Activated CD4-positive, alpha-beta T cell treated with anti-CD3 and anti-CD28 coated beads for 36 hours (primary cell): ENCODE results near the gene EPHA3. TPM values are rescaled to one million over a fixed set of nuclear protein-coding genes. Genes with fewer than 3 reads are reported as not detected.

Experiments
- ATAC-seq: fragments of 200-7000 bp; cut with Tn5 transposase; one replicate; pipeline ENCODE4 v1.10.0; 2021; ENCODE audit warnings: mild to moderate bottlenecking, moderate library complexity
- CTCF ChIA-PET: fragments of 350-600 bp; sonication (Branson Sonifier 250); formaldehyde crosslinking; loops from one replicate; lab custom pipeline; 2021; ENCODE audit warnings: antibody characterized with exemption; lab: Charles Lee
- POLR2A ChIA-PET: fragments of 350-600 bp; sonication (Branson Sonifier 250); formaldehyde crosslinking; loops from one replicate; lab custom pipeline; 2021; ENCODE audit warnings: antibody characterized with exemption, inconsistent platforms; lab: Charles Lee
- DNase-seq: peaks from one replicate; pipeline ENCODE4 v3.0.0-alpha.2; 2020
- H3K27ac Mint-ChIP-seq: one replicate; pipeline ENCODE4 v1.8.0; 2021; ENCODE audit warnings: mixed read lengths
- H3K27me3 Mint-ChIP-seq: one replicate; pipeline ENCODE4 v1.8.0; 2021; ENCODE audit warnings: mixed read lengths
- H3K36me3 Mint-ChIP-seq: one replicate; pipeline ENCODE4 v1.8.0; 2021; ENCODE audit warnings: low read depth, mixed read lengths
- H3K4me1 Mint-ChIP-seq: one replicate; pipeline ENCODE4 v1.8.0; 2021; ENCODE audit warnings: mixed read lengths
- H3K4me3 Mint-ChIP-seq: one replicate; pipeline ENCODE4 v1.8.0; 2021; ENCODE audit warnings: mild to moderate bottlenecking, moderate library complexity, mixed read lengths
- H3K9me3 Mint-ChIP-seq: one replicate; pipeline ENCODE4 v1.8.0; 2021; ENCODE audit warnings: low read depth, mixed read lengths
- intact Hi-C, 2 experiments: fragments of 100-400 bp; cut with DNase I in 1 of 2; cut with micrococcal nuclease in 1 of 2; formaldehyde crosslinking; loops; one replicate each; pipeline versions ENCODE4 v1.14.2 to v1.15.1; 2022 to 2024; cut with DNase I, micrococcal nuclease
- total RNA-seq, 2 experiments: library from RNA; stranded (reverse); gene quantifications; one replicate each; pipeline ENCODE4 v1.2.3, GENCODE V29; 2021

The EPHA3 gene
- total RNA-seq, 2 experiments from 2014 or later, result 0.07 to 0.09 TPM

DNA sequence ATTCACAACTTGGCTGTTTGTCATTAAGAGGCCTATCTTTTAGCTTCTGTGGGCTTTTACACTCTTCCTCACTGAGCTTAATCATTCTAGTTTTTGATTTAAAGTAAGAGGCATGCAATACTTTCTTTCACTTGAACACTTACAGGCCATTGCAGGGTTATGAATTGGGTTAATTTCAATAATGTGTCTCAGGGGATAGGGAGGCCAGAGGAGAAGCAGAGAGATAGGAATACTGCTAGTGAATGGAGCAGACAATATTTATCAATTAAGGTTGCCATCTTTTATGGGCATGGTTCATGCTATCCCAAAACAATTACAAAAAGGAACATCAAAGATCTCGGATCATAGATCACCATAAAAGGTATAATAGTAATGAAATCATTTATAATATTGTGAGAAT lies 189.8 kb downstream of the EPHA3 start:
- no peaks in the 10 kb centered on the region for H3K4me1 Mint-ChIP-seq
- peaks cover 7% of the 10 kb centered on the region for H3K9me3 Mint-ChIP-seq
- no peaks in the 10 kb centered on the region for H3K36me3 Mint-ChIP-seq
- no peaks in the 10 kb centered on the region for H3K27me3 Mint-ChIP-seq
- intact Hi-C loops, result no loop called here
- CTCF ChIA-PET, result no interaction called here
- no peak for DNase-seq
- ATAC-seq, result no peak
- POLR2A ChIA-PET, result no interaction called here
- H3K27ac Mint-ChIP-seq, result no peak overlapping the region
- H3K4me3 Mint-ChIP-seq, result no peak overlapping the region

DNA sequence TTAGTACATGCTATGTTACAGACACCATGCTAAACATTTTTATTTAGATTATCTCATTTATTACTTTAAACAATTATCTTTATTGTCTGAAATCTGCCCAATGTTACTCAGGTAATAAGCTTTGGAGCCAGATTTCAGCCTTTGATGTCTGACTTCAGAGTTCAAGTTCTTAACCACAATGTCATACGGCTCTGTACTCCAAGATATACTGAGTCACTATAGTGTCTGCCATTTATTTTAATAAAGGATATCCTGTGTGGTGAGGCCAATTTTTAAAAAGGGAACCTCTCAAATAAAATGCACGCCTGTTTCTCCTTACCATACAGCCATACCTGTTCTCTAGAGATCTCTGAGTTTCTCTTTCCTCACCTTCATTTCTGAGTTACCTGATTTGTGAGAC lies 193.1 kb downstream of the EPHA3 start:
- CTCF ChIA-PET, result no interaction called here
- intact Hi-C loops, result no loop called here
- Mint-ChIP-seq H3K27me3 (no peaks in the 10 kb centered on the region), H3K4me1 (no peaks in the 10 kb centered on the region), H3K36me3 (no peaks in the 10 kb centered on the region), H3K27ac (no peak overlapping the region), H3K4me3 (no peak overlapping the region), H3K9me3 (peaks cover 5% of the 10 kb centered on the region)
- POLR2A ChIA-PET, result no interaction called here
- ATAC-seq, result no peak
- DNase-seq, result no peak

DNA sequence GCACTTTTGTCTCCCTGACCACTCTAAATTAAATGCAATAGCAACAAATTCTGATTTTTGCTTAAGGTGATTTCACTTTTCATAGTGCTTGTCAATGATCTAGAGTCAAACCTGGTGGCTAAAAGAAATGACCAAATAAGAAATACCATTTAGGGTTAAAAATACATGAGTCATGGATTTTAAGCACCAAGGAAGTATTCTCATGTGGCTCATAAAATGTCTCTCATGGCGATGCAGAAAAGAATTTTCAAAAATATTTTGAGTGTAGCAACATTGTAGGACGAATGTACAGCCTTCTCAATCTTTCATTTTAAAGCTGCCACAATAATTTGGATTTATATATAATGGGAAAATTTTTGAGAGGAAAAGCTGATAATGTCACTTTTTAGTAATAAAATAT lies 193.6 kb downstream of the EPHA3 start:
- H3K36me3 Mint-ChIP-seq, result no peaks in the 10 kb centered on the region
- peaks cover 5% of the 10 kb centered on the region for H3K9me3 Mint-ChIP-seq
- no peak for DNase-seq
- no peak overlapping the region for H3K4me3 Mint-ChIP-seq
- H3K4me1 Mint-ChIP-seq, result no peaks in the 10 kb centered on the region
- H3K27ac Mint-ChIP-seq, result no peak overlapping the region
- no peak for ATAC-seq
- CTCF ChIA-PET, result no interaction called here
- no peaks in the 10 kb centered on the region for H3K27me3 Mint-ChIP-seq
- intact Hi-C loops, result no loop called here
- POLR2A ChIA-PET, result no interaction called here

DNA sequence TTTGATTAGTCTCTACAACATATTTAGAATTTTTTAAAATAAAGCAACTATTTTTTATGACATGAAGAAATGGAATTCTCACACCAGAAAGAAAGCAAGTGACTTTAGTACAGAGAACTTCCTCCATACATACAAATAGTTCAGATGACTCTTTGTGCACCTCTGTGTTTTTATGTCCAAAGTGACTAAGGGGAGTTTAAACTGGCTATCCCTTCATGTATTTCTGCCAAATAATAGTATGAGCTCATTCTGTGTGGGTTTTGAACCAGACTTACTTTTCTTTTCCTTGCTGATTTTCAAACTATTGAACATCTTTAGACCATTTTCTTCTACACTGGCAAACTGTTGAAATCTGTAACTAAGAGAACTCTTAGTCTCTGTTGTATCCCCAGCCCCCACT lies 196.3 kb downstream of the EPHA3 start:
- ATAC-seq, result no peak
- intact Hi-C loops, result no loop called here
- no peaks in the 10 kb centered on the region for H3K4me1 Mint-ChIP-seq
- no peaks in the 10 kb centered on the region for H3K36me3 Mint-ChIP-seq
- CTCF ChIA-PET, result no interaction called here
- POLR2A ChIA-PET, result no interaction called here
- no peak overlapping the region for H3K4me3 Mint-ChIP-seq
- H3K27me3 Mint-ChIP-seq, result no peaks in the 10 kb centered on the region
- no peak overlapping the region for H3K27ac Mint-ChIP-seq
- no peak for DNase-seq
- H3K9me3 Mint-ChIP-seq, result peaks cover 7% of the 10 kb centered on the region

GRCh38 chr3:89306540-89306939 lies 199.1 kb downstream of the EPHA3 start:
- ChIA-PET POLR2A (interaction anchor here (0.6 kb wide), 1 partner anchor 153 kb away, joined by 4 read pairs; no protein-coding TSS in a partner anchor), CTCF (no interaction called here)
- ATAC-seq (no peak), DNase-seq (no peak)
- no peak overlapping the region for H3K27ac Mint-ChIP-seq
- H3K36me3 Mint-ChIP-seq, result no peaks in the 10 kb centered on the region
- no peaks in the 10 kb centered on the region for H3K27me3 Mint-ChIP-seq
- H3K4me1 Mint-ChIP-seq, result no peaks in the 10 kb centered on the region
- H3K4me3 Mint-ChIP-seq, result no peak overlapping the region
- intact Hi-C loops, result no loop called here
- peaks cover 13% of the 10 kb centered on the region for H3K9me3 Mint-ChIP-seq

DNA sequence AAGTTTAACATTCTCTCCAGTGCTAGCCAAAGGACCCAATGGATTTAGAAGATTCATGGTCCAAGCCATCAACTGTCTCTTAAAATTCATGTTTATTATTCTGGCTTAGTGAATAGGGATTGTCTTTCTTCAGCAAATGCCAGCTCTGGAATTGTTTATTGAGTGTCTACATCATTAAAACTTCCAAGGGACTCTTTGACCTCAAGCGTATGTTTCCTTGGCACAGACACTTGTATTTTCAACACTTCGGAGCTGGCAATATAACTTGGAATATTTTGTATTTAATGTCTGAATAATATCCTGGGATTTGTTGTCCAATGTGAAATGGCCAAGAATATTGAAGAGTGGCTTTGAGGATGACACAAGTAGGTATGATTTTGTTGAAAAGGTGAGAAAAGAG lies 204.2 kb downstream of the EPHA3 start:
- intact Hi-C loops, result no loop called here
- POLR2A ChIA-PET, result no interaction called here

DNA sequence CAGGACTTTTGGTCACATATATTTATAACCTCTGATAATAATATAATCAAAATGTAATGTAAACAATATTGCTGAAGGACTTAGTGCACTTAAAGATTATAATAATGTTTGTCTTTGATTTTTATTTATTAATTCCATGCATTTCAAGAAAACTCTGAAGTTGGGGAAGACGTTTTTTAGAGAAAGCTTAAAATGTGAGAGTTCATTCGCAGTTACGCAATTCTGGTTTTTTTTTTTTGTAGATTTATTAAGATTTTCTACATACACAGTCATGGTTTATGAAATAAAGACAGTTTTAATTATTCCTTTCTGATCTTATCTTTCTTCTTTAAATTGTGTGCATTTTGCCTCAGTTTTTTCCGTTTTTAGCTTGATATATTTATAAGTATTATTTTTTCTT lies 204.7 kb downstream of the EPHA3 start:
- DNase-seq (no peak), ATAC-seq (no peak)
- intact Hi-C loops, result no loop called here
- peaks cover 16% of the 10 kb centered on the region for H3K9me3 Mint-ChIP-seq
- no peak overlapping the region for H3K4me3 Mint-ChIP-seq
- CTCF ChIA-PET, result no interaction called here
- no peaks in the 10 kb centered on the region for H3K36me3 Mint-ChIP-seq
- no peaks in the 10 kb centered on the region for H3K27me3 Mint-ChIP-seq
- H3K27ac Mint-ChIP-seq, result no peak overlapping the region
- POLR2A ChIA-PET, result no interaction called here
- no peaks in the 10 kb centered on the region for H3K4me1 Mint-ChIP-seq

More for the DNA sequence above, 204.2 kb downstream of the EPHA3 start:
- DNase-seq, result no peak
- CTCF ChIA-PET, result no interaction called here
- H3K27ac Mint-ChIP-seq, result no peak overlapping the region
- H3K9me3 Mint-ChIP-seq, result peaks cover 16% of the 10 kb centered on the region
- no peak for ATAC-seq
- no peaks in the 10 kb centered on the region for H3K27me3 Mint-ChIP-seq
- H3K4me3 Mint-ChIP-seq, result no peak overlapping the region
- H3K36me3 Mint-ChIP-seq, result no peaks in the 10 kb centered on the region
- no peaks in the 10 kb centered on the region for H3K4me1 Mint-ChIP-seq

- ATAC-seq, result no peak
- DNase-seq, result no peak
- ChIA-PET CTCF (no interaction called here), POLR2A (no interaction called here)
- H3K4me3 Mint-ChIP-seq, result no peak overlapping the region
- no peaks in the 10 kb centered on the region for H3K27me3 Mint-ChIP-seq
- no peaks in the 10 kb centered on the region for H3K36me3 Mint-ChIP-seq
- peaks cover 5% of the 10 kb centered on the region for H3K9me3 Mint-ChIP-seq
- H3K4me1 Mint-ChIP-seq, result no peaks in the 10 kb centered on the region
- intact Hi-C loops, result no loop called here
- no peak overlapping the region for H3K27ac Mint-ChIP-seq
Observed at GRCh38 chr3:89314454-89315098, 207.2 kb downstream of the EPHA3 start.

DNA sequence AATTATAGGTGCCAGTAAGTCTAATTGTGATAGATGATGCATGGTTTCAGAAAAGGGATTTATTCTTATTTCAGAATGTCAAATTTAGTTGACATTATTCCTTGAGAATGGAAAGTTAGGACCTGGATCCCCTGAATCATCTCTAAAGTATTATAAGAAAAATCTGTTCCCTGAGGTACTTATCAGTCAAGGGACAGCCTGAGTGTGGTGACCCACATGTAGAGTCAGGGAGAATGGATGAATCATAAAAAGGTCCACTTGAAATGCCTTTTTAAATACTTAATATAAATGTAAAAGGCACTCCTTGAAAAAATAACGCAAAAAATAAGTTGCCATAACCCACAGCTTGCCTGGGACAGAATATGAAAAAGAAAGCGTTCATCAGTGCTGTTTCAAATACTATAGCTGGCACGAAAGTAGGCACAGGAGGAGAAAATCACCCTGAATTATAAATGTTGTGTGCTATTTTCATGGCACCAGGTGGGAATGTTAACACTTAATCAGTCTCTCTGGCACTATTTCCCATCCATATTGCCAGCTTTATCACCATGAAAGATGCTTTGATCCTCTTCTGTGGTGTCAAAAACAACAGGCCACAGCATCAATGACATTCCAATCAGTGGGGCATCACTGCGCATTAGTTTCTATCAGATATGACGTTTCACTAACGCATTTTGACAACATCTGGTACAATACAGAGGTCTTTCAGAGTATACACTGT lies 208.5 kb downstream of the EPHA3 start:
- Mint-ChIP-seq H3K36me3 (no peaks in the 10 kb centered on the region), H3K4me3 (no peak overlapping the region), H3K27me3 (no peaks in the 10 kb centered on the region), H3K27ac (no peak overlapping the region), H3K4me1 (no peaks in the 10 kb centered on the region), H3K9me3 (peaks cover 5% of the 10 kb centered on the region)
- DNase-seq (no peak), ATAC-seq (no peak)
- ChIA-PET POLR2A (interaction anchor here (0.6 kb wide), 1 partner anchor 400 kb away, joined by 3 read pairs; no protein-coding TSS in a partner anchor), CTCF (no interaction called here)
- intact Hi-C loops, result no loop called here

GRCh38 chr3:89320186-89320585 lies 212.8 kb downstream of the EPHA3 start:
- ChIA-PET POLR2A (no interaction called here), CTCF (interaction anchor here (1.0 kb wide), 1 partner anchor 12 kb away, joined by 3 read pairs; no protein-coding TSS in a partner anchor)
- intact Hi-C loops, result no loop called here
- H3K36me3 Mint-ChIP-seq, result no peaks in the 10 kb centered on the region
- DNase-seq (no peak), ATAC-seq (no peak)
- H3K27me3 Mint-ChIP-seq, result no peaks in the 10 kb centered on the region
- no peaks in the 10 kb centered on the region for H3K4me1 Mint-ChIP-seq
- no peaks in the 10 kb centered on the region for H3K9me3 Mint-ChIP-seq
- H3K4me3 Mint-ChIP-seq, result no peak overlapping the region
- H3K27ac Mint-ChIP-seq, result no peak overlapping the region

DNA sequence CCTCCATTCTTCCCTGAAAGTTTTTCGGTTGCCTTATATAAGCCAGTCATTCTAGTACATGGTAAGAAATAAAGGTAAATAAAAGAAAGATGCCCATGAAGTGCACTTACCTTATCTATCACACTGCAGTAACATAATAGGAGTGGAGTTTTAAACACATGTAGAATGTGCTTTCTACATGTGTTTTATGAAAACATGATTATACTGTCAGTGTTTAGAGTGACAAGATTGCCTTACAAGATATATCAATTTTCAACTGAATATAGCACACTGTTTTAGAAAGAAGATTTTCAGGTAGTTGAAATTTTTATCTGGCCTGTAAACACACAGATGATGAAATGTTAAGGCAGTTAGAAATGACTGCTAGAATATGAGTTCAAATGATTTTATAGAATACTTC lies 219.6 kb downstream of the EPHA3 start:
- H3K4me1 Mint-ChIP-seq, result no peaks in the 10 kb centered on the region
- POLR2A ChIA-PET, result no interaction called here
- peaks cover 2% of the 10 kb centered on the region for H3K9me3 Mint-ChIP-seq
- ATAC-seq (no peak), DNase-seq (no peak)
- CTCF ChIA-PET, result no interaction called here
- no peak overlapping the region for H3K27ac Mint-ChIP-seq
- H3K4me3 Mint-ChIP-seq, result no peak overlapping the region
- no peaks in the 10 kb centered on the region for H3K27me3 Mint-ChIP-seq
- H3K36me3 Mint-ChIP-seq, result no peaks in the 10 kb centered on the region
- intact Hi-C loops, result no loop called here

- no peak for DNase-seq
- ATAC-seq, result no peak
- peaks cover 5% of the 10 kb centered on the region for H3K9me3 Mint-ChIP-seq
- POLR2A ChIA-PET, result no interaction called here
- no peaks in the 10 kb centered on the region for H3K4me1 Mint-ChIP-seq
- CTCF ChIA-PET, result interaction anchor here (0.9 kb wide), 1 partner anchor 13 kb away, joined by 3 read pairs; no protein-coding TSS in a partner anchor
- no peak overlapping the region for H3K27ac Mint-ChIP-seq
- no peak overlapping the region for H3K4me3 Mint-ChIP-seq
- no peaks in the 10 kb centered on the region for H3K36me3 Mint-ChIP-seq
- H3K27me3 Mint-ChIP-seq, result no peaks in the 10 kb centered on the region
- intact Hi-C loops, result no loop called here
Observed at GRCh38 chr3:89332386-89332785, 225.0 kb downstream of the EPHA3 start.
